Activated B cell treated with CpG ODN at 0.5 μM for 24 hours (primary cell): Measurements from ENCODE around the gene OR2AJ1. TPM values are rescaled to one million over a fixed set of nuclear protein-coding genes. Genes with fewer than 3 reads are reported as not detected.
"Not testable (repeated sequence)": the region's sequence is repeated elsewhere in the genome, so short reads cannot be mapped to it uniquely, and the experiment has no call there.

Experiments
- ATAC-seq: fragments of 200-7000 bp; cut with Tn5 transposase; one replicate; pipeline ENCODE4 v1.10.0; 2021; ENCODE audit warnings: low read depth, mild to moderate bottlenecking, moderate library complexity
- CTCF ChIA-PET: fragments of 350-600 bp; sonication (Branson Sonifier 250); formaldehyde crosslinking; loops from one replicate; lab custom pipeline; 2021; ENCODE audit warnings: antibody characterized with exemption; lab: Charles Lee
- POLR2A ChIA-PET: fragments of 350-600 bp; sonication (Branson Sonifier 250); formaldehyde crosslinking; loops from one replicate; lab custom pipeline; 2021; ENCODE audit warnings: antibody characterized with exemption; lab: Charles Lee
- DNase-seq: peaks from one replicate; pipeline ENCODE4 v3.0.0; 2022
- H3K27ac Mint-ChIP-seq: one replicate; pipeline ENCODE4 v1.8.0; 2020; ENCODE audit warnings: mixed read lengths
- H3K27me3 Mint-ChIP-seq: one replicate; pipeline ENCODE4 v1.8.0; 2021; ENCODE audit warnings: mixed read lengths
- H3K36me3 Mint-ChIP-seq: one replicate; pipeline ENCODE4 v1.8.0; 2021; ENCODE audit warnings: low read depth, mixed read lengths
- H3K4me1 Mint-ChIP-seq: one replicate; pipeline ENCODE4 v1.8.0; 2021; ENCODE audit warnings: mixed read lengths
- H3K4me3 Mint-ChIP-seq: one replicate; pipeline ENCODE4 v1.8.0; 2020; ENCODE audit warnings: mild to moderate bottlenecking, mixed read lengths
- H3K9me3 Mint-ChIP-seq: one replicate; pipeline ENCODE4 v1.8.0; 2020; ENCODE audit warnings: mixed read lengths
- intact Hi-C: fragments of 100-400 bp; cut with micrococcal nuclease; formaldehyde crosslinking; loops from one replicate; pipeline ENCODE4 v1.15.1; 2024
- total RNA-seq: library from RNA; stranded (reverse); gene quantifications from 2 replicates; pipeline ENCODE4 v1.2.3, GENCODE V29; 2022
- TF ChIP-seq, protein P1 (sequence below): fragments of 200-600 bp; IDR thresholded peaks from one replicate; pipeline ENCODE4 v1.8.0; 2022; ENCODE audit warnings: antibody characterized with exemption, mild to moderate bottlenecking

OR2AJ1 gene
- total RNA-seq, 1 donor from 2014 or later = not detected

DNA sequence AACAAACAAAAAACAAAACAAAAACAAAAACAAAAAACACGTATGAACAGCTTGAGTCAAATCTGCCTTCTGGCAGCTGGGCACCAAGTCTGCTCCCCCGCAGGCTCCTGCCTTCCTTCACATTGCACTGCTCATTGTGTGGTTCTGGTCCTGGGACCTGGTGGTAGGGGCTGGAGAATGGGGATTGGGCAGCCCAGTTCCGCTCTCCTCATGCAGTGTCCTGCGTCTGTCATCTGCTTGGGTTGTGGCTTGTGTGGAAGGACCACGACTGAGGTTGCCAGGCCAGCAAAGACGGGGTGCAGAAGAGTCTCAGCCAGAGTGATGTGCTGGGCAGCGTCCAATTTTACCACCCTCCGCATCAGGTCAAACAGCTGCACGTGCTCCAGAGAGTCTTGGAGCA, 11.1 kb downstream of the OR2AJ1 start:
- Mint-ChIP-seq H3K27ac (no peak overlapping the region), H3K9me3 (peaks cover 9% of the 10 kb centered on the region), H3K36me3 (no peaks in the 10 kb centered on the region), H3K27me3 (no peaks in the 10 kb centered on the region), H3K4me3 (no peak overlapping the region), H3K4me1 (no peaks in the 10 kb centered on the region)
- ChIA-PET CTCF (no interaction called here), POLR2A (no interaction called here)
- DNase-seq = no peak
- TF ChIP-seq, protein P1, sequence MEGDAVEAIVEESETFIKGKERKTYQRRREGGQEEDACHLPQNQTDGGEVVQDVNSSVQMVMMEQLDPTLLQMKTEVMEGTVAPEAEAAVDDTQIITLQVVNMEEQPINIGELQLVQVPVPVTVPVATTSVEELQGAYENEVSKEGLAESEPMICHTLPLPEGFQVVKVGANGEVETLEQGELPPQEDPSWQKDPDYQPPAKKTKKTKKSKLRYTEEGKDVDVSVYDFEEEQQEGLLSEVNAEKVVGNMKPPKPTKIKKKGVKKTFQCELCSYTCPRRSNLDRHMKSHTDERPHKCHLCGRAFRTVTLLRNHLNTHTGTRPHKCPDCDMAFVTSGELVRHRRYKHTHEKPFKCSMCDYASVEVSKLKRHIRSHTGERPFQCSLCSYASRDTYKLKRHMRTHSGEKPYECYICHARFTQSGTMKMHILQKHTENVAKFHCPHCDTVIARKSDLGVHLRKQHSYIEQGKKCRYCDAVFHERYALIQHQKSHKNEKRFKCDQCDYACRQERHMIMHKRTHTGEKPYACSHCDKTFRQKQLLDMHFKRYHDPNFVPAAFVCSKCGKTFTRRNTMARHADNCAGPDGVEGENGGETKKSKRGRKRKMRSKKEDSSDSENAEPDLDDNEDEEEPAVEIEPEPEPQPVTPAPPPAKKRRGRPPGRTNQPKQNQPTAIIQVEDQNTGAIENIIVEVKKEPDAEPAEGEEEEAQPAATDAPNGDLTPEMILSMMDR = no peak
- intact Hi-C loops = loop anchor here (2.0 to 10.0 kb wide), 3 partner anchors 541 to 871 kb away; no protein-coding TSS in a partner anchor
- no peak for ATAC-seq

DNA sequence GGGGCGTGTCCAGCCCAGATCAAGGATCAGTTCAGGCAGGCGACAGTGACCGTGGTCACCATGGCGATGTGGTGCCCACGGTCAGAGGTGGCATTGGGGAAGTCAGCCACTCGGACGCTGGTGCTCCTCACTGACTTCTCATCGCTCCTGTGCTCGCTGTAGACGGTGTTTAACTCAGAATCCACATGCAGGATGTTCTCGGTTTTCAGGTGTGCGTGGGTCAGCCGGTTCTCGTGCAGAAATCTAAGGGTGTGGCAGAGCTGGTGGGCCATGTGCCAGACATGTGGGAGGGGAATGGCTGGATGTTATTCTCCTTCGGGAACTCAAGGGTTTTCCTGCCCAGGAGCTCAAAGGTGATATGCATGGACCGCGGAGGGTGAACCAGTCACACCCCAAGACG, 11.7 kb downstream of the OR2AJ1 start:
- DNase-seq = no peak
- Mint-ChIP-seq H3K9me3 (peaks cover 9% of the 10 kb centered on the region), H3K27ac (no peak overlapping the region), H3K36me3 (no peaks in the 10 kb centered on the region), H3K4me3 (no peak overlapping the region), H3K4me1 (no peaks in the 10 kb centered on the region), H3K27me3 (no peaks in the 10 kb centered on the region)
- ChIA-PET CTCF (no interaction called here), POLR2A (no interaction called here)
- ATAC-seq = no peak
- TF ChIP-seq, protein P1 = no peak
- intact Hi-C loops = loop anchor here (2.0 to 10.0 kb wide), 3 partner anchors 542 to 870 kb away; no protein-coding TSS in a partner anchor

DNA sequence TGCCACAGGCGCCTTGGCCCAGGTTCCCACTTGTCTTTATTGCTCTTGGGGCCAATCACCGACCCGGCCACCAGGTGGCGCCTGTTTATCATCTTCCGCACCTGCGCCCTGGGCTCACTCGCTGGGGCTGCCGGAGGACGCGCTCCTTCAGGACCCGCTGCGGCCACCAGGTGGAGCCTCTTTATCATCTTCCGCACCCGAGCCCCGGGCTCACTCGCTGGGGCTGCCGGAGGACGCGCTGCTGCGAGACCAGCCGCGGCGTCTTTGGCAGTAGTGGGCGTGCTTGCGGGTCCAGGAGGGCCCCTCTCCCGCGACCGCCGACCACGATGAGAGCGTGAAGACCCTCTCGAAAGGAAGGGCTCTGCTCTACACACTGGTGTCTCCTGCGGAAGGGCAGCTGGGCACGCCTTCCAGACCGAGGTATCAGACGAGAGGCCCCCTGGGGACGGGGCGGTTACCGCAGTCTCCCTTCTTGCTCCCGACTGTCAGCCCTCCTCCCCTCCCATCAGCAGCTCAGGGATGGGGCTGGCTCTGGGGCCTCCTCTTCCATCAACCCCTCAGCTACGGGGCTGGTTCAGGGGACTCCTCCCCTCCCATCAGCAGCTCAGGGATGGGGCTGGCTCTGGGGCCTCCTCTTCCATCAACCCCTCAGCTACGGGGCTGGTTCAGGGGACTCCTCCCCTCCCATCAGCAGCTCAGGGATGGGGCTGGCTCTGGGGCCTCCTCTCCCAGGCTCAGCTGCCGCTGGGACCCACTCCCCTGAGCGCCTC, 12.5 kb downstream of the OR2AJ1 start:
- H3K27me3 Mint-ChIP-seq, H3K27ac Mint-ChIP-seq, POLR2A ChIA-PET, H3K36me3 Mint-ChIP-seq, CTCF ChIA-PET, H3K4me1 Mint-ChIP-seq, H3K9me3 Mint-ChIP-seq: not testable (repeated sequence)
- ATAC-seq (peak; percentile 100), DNase-seq (peak; percentile 81)
- H3K4me3 Mint-ChIP-seq = peak overlapping the region; percentile 78
- TF ChIP-seq, protein P1 = peak; percentile 75
- intact Hi-C loops = loop anchor here (2.0 to 10.0 kb wide), 3 partner anchors 542 to 870 kb away; no protein-coding TSS in a partner anchor

DNA sequence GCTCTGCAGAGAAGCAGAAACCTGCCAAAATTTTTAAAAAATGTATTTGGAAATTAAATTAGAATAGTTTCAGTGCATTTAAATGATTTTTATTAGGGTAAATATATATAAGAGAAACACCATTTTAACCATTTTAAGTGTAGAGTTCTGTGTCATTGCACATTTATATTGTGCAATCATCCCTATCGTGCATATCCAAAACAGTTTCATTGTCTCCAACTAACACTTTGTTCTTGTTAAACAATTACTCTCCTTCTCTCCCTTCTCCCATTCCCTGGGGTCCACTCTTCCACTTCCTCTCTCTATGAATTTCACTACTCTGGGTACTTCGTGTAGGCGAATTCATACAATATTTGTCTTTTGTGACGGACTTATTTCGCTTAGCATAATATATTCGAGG, 17.9 kb downstream of the OR2AJ1 start:
- DNase-seq = no peak
- Mint-ChIP-seq H3K4me1 (no peaks in the 10 kb centered on the region), H3K9me3 (peaks cover 4% of the 10 kb centered on the region), H3K27ac (no peak overlapping the region), H3K27me3 (no peaks in the 10 kb centered on the region), H3K4me3 (no peak overlapping the region), H3K36me3 (no peaks in the 10 kb centered on the region)
- TF ChIP-seq, protein P1 = no peak
- POLR2A ChIA-PET = no interaction called here
- CTCF ChIA-PET = no interaction called here
- intact Hi-C loops = no loop called here
- no peak for ATAC-seq

DNA sequence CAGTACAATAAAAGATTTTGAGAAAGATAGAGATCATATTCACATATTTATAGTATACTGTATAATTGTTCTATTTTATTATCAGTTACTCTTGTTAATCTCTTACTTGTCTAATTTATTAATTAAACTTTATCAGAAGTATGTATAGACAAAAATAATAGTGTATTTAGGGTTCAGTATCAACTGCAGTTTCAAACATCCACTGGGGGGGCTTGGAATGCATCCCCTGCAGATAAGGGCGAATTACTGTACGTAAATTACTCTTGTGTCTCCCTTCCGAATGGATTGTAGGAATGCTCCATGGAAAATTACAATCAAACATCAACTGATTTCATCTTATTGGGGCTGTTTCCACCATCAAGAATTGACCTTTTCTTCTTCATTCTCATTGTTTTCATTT, 23.9 kb downstream of the OR2AJ1 start, which contains the start of gene OR2L8:
TSS of gene OR2L8 (plus strand) at position 301 of the 400 bp plus-strand sequence. CDS start at position 301, 0 bp downstream.
- TF ChIP-seq, protein P1 = no peak
- Mint-ChIP-seq H3K4me1 (no peaks in the 10 kb centered on the region), H3K27me3 (no peaks in the 10 kb centered on the region), H3K9me3 (peaks cover 4% of the 10 kb centered on the region), H3K27ac (no peak within 1 kb of the TSS), H3K4me3 (no peak within 1 kb of the TSS), H3K36me3 (no peaks in the 10 kb centered on the region)
- POLR2A ChIA-PET = no interaction called here
- no peak for DNase-seq
- CTCF ChIA-PET = no interaction called here
- intact Hi-C loops = no loop called here
- no peak for ATAC-seq
